ENCODE measurements around the gene FUBP1. TPM values are rescaled to one million over a fixed set of nuclear protein-coding genes. Genes with fewer than 3 reads are reported as not detected.

Gene FUBP1
- total and polyA plus RNA-seq, 9 of the 15 experiments (the other 6 are each of a cell fraction or from before 2014, with no cell fraction given): 104 to 294 (median 213) TPM

DNA sequence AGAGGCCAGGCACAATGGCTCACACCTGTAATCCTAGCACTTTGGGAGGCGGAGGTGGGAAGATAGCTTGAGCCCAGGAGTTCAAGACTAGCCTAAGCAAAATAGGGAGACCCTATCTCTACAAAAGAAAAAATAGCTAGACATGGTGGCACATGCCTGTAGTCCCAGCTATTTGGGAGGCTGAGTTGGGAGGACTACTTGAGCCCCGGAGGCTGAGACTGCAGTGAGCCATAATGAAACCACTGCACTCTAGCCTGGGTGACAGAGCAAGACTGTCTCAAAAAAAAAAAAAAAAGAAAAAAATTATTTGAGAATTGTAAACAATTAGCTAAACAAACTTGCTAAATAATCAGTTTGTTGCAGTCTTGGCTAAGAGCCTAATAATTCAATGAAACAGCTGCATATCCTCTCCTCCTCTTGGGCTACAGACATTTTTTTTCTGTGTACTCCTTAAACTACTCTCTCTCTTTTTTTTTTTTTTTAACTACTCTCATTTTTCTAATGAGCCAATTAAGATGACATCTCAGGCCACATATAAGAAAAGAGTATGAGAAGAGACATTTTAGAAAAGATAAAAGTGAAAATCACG, 15.3 kb upstream of the FUBP1 start:
- peaks cover 20% of the 10 kb centered on the region for H3K79me2 ChIP-seq (ENCODE audit: control insufficient read depth, insufficient read depth, low read length)
- POLR2A ChIA-PET: interaction anchor here (0.7 to 3.8 kb wide), 5 partner anchors 9 to 14 kb away, joined by 3 to 57 read pairs (median 4); partner anchors contain the start of gene DNAJB4
- no peak for DNase-seq (ENCODE audit: extremely low read depth in 1 of 4, low spot score in 3 of 4)
- no peaks in the 10 kb centered on the region for H4K20me1 ChIP-seq (replicated peaks; ENCODE audit: control insufficient read depth, insufficient read depth, low read length)
- H3K9me1 ChIP-seq (ENCODE audit: control insufficient read depth, insufficient read depth, low read length): no peaks in the 10 kb centered on the region
- no peak overlapping the region for H3K4me2 ChIP-seq (ENCODE audit: insufficient read depth, low read length)
- no peak for FAIRE-seq
- no peak overlapping the region for H3K4me3 ChIP-seq
- intact Hi-C loops (cut with micrococcal nuclease): no loop called here
- in situ Hi-C loops (cut with MboI): no loop called here
- H3K36me3 ChIP-seq (ENCODE audit: control insufficient read depth, insufficient read depth, low read length): peaks cover 19% of the 10 kb centered on the region; the same call in 2 of the 3 replicates
- no peak for ATAC-seq
- H3K9me3 ChIP-seq (replicated peaks; ENCODE audit: control insufficient read depth, insufficient read depth, low read depth, low read length): no peaks in the 10 kb centered on the region
- BruUV-seq (replicated peaks): no TSS peak
- no peak overlapping the region for H3K27ac ChIP-seq (ENCODE audit: extremely low read depth, low read depth, low read length)
- whole genome bisulfite sequencing (ENCODE audit: insufficient coverage, low coverage, missing lambda C conversion rate): 96% methylated on average over 3 of the region's 3 CpGs
- CTCF ChIA-PET (ENCODE audit: low intra/inter-chr PET ratio): no interaction called here
- H3K27me3 ChIP-seq (ENCODE audit: control insufficient read depth in 2 of 2, insufficient read depth in 2 of 2, low read length in 2 of 2): no peaks in the 10 kb centered on the region
- no peaks in the 10 kb centered on the region for H3K4me1 ChIP-seq (replicated peaks in 1 of 2; ENCODE audit: control insufficient read depth in 2 of 2, insufficient read depth in 2 of 2, low read length in 2 of 2)
- no peak overlapping the region for H2AFZ ChIP-seq (ENCODE audit: low read depth, low read length)
- no peak for TF ChIP-seq HDAC6 (IDR thresholded peaks at IDR 0.05; ENCODE audit: low read depth, low read length)
- 0 out of 2 replicates have a peak, but pooled peaks have one; percentile 27 for TF ChIP-seq BCOR (IDR thresholded peaks at IDR 0.05)
- H3K9ac ChIP-seq (ENCODE audit: insufficient read depth in 1 of 2, low read depth in 2 of 2, low read length in 2 of 2): no peak overlapping the region

DNA sequence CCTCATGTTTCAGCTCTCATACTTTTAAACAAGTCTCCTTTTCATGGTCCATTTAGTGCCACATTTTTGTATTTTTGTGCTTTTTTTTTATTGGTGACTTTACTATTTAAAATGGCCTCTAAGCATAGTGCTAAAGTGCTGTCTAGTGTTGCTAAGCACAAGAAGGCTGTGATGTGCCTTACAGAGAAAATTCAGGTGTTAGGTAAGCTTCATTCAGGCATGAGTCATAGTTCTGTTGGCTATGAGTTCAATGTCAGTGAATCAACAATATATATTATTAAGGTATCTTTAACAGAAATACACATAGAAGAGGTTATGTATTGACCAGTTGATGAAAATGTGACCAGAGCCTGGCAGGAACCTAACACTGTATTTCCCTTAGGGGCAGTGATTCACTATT, 12.8 kb upstream of the FUBP1 start:
- POLR2A ChIA-PET: interaction anchor here (2.5 to 9.1 kb wide), 3 partner anchors 10 to 13 kb away, joined by 9 to 118 read pairs (median 22); partner anchors contain the start of genes DNAJB4 and FUBP1
- H3K79me2 ChIP-seq (ENCODE audit: control insufficient read depth, insufficient read depth, low read length): peaks cover 41% of the 10 kb centered on the region
- ATAC-seq (no peak), DNase-seq (ENCODE audit: extremely low read depth in 1 of 4, low spot score in 3 of 4) (no peak), FAIRE-seq (no peak)
- H3K36me3 ChIP-seq (ENCODE audit: control insufficient read depth, insufficient read depth, low read length): peaks cover 21% of the 10 kb centered on the region; the same call in 2 of the 3 replicates
- H2AFZ ChIP-seq (ENCODE audit: low read depth, low read length): no peak overlapping the region
- H4K20me1 ChIP-seq (replicated peaks; ENCODE audit: control insufficient read depth, insufficient read depth, low read length): no peaks in the 10 kb centered on the region
- no peaks in the 10 kb centered on the region for H3K9me1 ChIP-seq (ENCODE audit: control insufficient read depth, insufficient read depth, low read length)
- H3K4me2 ChIP-seq (ENCODE audit: insufficient read depth, low read length): no peak overlapping the region
- no peaks in the 10 kb centered on the region for H3K9me3 ChIP-seq (replicated peaks; ENCODE audit: control insufficient read depth, insufficient read depth, low read depth, low read length)
- TF ChIP-seq YY1 (IDR thresholded peaks at IDR 0.05; ENCODE audit: borderline replicate concordance in 1 of 3, control insufficient read depth in 1 of 3, extremely low read depth in 1 of 3, insufficient read depth in 3 of 3, insufficient read length in 1 of 3, insufficient replicate concordance in 2 of 3, low read depth in 1 of 3, low read length in 2 of 3) (no peak), SAFB (IDR thresholded peaks at IDR 0.05; ENCODE audit: borderline replicate concordance, low read depth, low read length) (no peak), ZNF695 (CRISPR knock-in tag; IDR thresholded peaks at IDR 0.05) (no peak), ARID1B (IDR thresholded peaks at IDR 0.05) (no peak), NELFE (IDR thresholded peaks at IDR 0.05; ENCODE audit: insufficient read depth, insufficient read length) (no peak), KLF10 (CRISPR knock-in tag; IDR thresholded peaks at IDR 0.05) (no peak), TSC22D4 (tag; IDR thresholded peaks at IDR 0.05) (no peak), ZNF384 (IDR thresholded peaks at IDR 0.05; ENCODE audit: low read depth, low read length) (no peak), BHLHE40 (IDR thresholded peaks at IDR 0.05; ENCODE audit: low read length) (no peak), SREBF2 (CRISPR knock-in tag; IDR thresholded peaks at IDR 0.05) (no peak), ZNF778 (CRISPR knock-in tag; IDR thresholded peaks at IDR 0.05) (no peak), ZNF274 (IDR thresholded peaks at IDR 0.05; ENCODE audit: borderline replicate concordance, low read depth, low read length) (no peak)
- no peaks in the 10 kb centered on the region; a peak in 1 of 5 replicates for H3K4me1 ChIP-seq (replicated peaks in 1 of 2; ENCODE audit: control insufficient read depth in 2 of 2, insufficient read depth in 2 of 2, low read length in 2 of 2)
- CTCF ChIA-PET (ENCODE audit: low intra/inter-chr PET ratio): no interaction called here
- no peak overlapping the region for H3K27ac ChIP-seq (ENCODE audit: extremely low read depth, low read depth, low read length)
- H3K4me3 ChIP-seq: no peak overlapping the region
- intact Hi-C loops (cut with micrococcal nuclease) (no loop called here), in situ Hi-C loops (cut with MboI) (no loop called here)
- no peak overlapping the region for H3K9ac ChIP-seq (ENCODE audit: insufficient read depth in 1 of 2, low read depth in 2 of 2, low read length in 2 of 2)
- no TSS peak for BruUV-seq (replicated peaks)
- no peaks in the 10 kb centered on the region for H3K27me3 ChIP-seq (ENCODE audit: control insufficient read depth in 2 of 2, insufficient read depth in 2 of 2, low read length in 2 of 2)
